ENCODE measurements around the gene TMEM170A. TPM values are rescaled to one million over a fixed set of nuclear protein-coding genes. Genes with fewer than 3 reads are reported as not detected.

TMEM170A gene
- total and polyA plus RNA-seq, 2 of the 13 experiments (the other 11 are each of a cell fraction or from before 2014, with no cell fraction given) = 35.7 to 39.7 TPM

- peaks cover 0 to 3% of the 10 kb centered on the region in 2 experiments; a peak in 2 of 5 replicates for H3K27me3 ChIP-seq (ENCODE audit: control insufficient read depth in 1 of 2, insufficient read depth in 2 of 2, low read length in 2 of 2)
- H4K20me1 ChIP-seq (ENCODE audit: insufficient read depth, low read length) = no peaks in the 10 kb centered on the region
- no peak overlapping the region for H3K9ac ChIP-seq (ENCODE audit: insufficient read depth, low read depth, low read length)
- H3K4me2 ChIP-seq (ENCODE audit: low read depth, low read length) = no peak overlapping the region
- H3K79me2 ChIP-seq (ENCODE audit: insufficient read depth, low read length) = no peaks in the 10 kb centered on the region
- BruUV-seq (replicated peaks) = no TSS peak
- no peaks in the 10 kb centered on the region for H3K9me3 ChIP-seq (ENCODE audit: low read length)
- intact Hi-C loops (cut with micrococcal nuclease; ENCODE audit: unreplicated experiment) = no loop called here
- ChIA-PET POLR2A (no interaction called here), CTCF (ENCODE audit: low intra/inter-chr PET ratio, low total read pairs) (no interaction called here)
- peaks cover 2% of the 10 kb centered on the region for H3K4me1 ChIP-seq (ENCODE audit: insufficient read depth, low read length)
- DNase-seq (ENCODE audit: low spot score) (no peak), FAIRE-seq (no peak), ATAC-seq (no peak)
- no peak overlapping the region for H3K4me3 ChIP-seq (replicated peaks in 1 of 3; ENCODE audit: insufficient read depth in 1 of 3, low read depth in 2 of 3, low read length in 3 of 3)
- no peak overlapping the region for H3K27ac ChIP-seq (ENCODE audit: extremely low read length, insufficient read depth, low read length)
- 89% methylated on average over 46 of the region's 47 CpGs for WGBS (ENCODE audit: low lambda C conversion rate)
- H2AFZ ChIP-seq (ENCODE audit: low read length) = no peak overlapping the region
- no peaks in the 10 kb centered on the region for H3K36me3 ChIP-seq (replicated peaks in 1 of 2; ENCODE audit: control insufficient read depth in 1 of 2, insufficient read depth in 2 of 2, low read length in 2 of 2)
- no peak for TF ChIP-seq ZMYM2 (CRISPR knock-in tag; IDR thresholded peaks at IDR 0.05)
- 0 out of 2 replicates have a peak, but pooled peaks have one; percentile 28 for TF ChIP-seq MNT (IDR thresholded peaks at IDR 0.05)
- in situ Hi-C loops (cut with HindIII; ENCODE audit: extremely low pct_ligation_motif_present, low pct_unique_long_range_greater_than_20kb) = no loop called here
Measured at GRCh38 chr16:75479421-75479990, 15.0 kb upstream of the TMEM170A start.

- no TSS peak for BruUV-seq (replicated peaks)
- no peaks in the 10 kb centered on the region for H4K20me1 ChIP-seq (ENCODE audit: insufficient read depth, low read length)
- intact Hi-C loops (cut with micrococcal nuclease; ENCODE audit: unreplicated experiment) (no loop called here), in situ Hi-C loops (cut with HindIII; ENCODE audit: extremely low pct_ligation_motif_present, low pct_unique_long_range_greater_than_20kb) (no loop called here)
- H3K4me1 ChIP-seq (ENCODE audit: insufficient read depth, low read length) = no peaks in the 10 kb centered on the region
- no peak overlapping the region for H3K4me3 ChIP-seq (replicated peaks in 1 of 3; ENCODE audit: insufficient read depth in 1 of 3, low read depth in 2 of 3, low read length in 3 of 3)
- ATAC-seq = no peak
- peaks cover 0 to 3% of the 10 kb centered on the region in 2 experiments; a peak in 2 of 5 replicates for H3K27me3 ChIP-seq (ENCODE audit: control insufficient read depth in 1 of 2, insufficient read depth in 2 of 2, low read length in 2 of 2)
- H3K9me3 ChIP-seq (ENCODE audit: low read length) = no peaks in the 10 kb centered on the region
- no peaks in the 10 kb centered on the region for H3K79me2 ChIP-seq (ENCODE audit: insufficient read depth, low read length)
- no peak overlapping the region for H3K9ac ChIP-seq (ENCODE audit: insufficient read depth, low read depth, low read length)
- H3K4me2 ChIP-seq (ENCODE audit: low read depth, low read length) = no peak overlapping the region
- no peak overlapping the region for H2AFZ ChIP-seq (ENCODE audit: low read length)
- no peak for FAIRE-seq
- WGBS (ENCODE audit: low lambda C conversion rate) = 87% methylated on average over 72 of the region's 80 CpGs
- no peaks in the 10 kb centered on the region for H3K36me3 ChIP-seq (replicated peaks in 1 of 2; ENCODE audit: control insufficient read depth in 1 of 2, insufficient read depth in 2 of 2, low read length in 2 of 2)
- ChIA-PET CTCF (ENCODE audit: low intra/inter-chr PET ratio, low total read pairs) (no interaction called here), POLR2A (no interaction called here)
- H3K27ac ChIP-seq (ENCODE audit: extremely low read length, insufficient read depth, low read length) = no peak overlapping the region
- no peak for DNase-seq (ENCODE audit: low spot score)
- TF ChIP-seq FOXK1 (CRISPR knock-in tag; IDR thresholded peaks at IDR 0.05; ENCODE audit: borderline replicate concordance, low read depth) (no peak), NFYC (CRISPR knock-in tag; IDR thresholded peaks at IDR 0.05) (no peak), PRDM10 (CRISPR knock-in tag; IDR thresholded peaks at IDR 0.05; ENCODE audit: low read depth) (no peak), KDM2A (CRISPR knock-in tag; IDR thresholded peaks at IDR 0.05; ENCODE audit: borderline replicate concordance, low read depth) (no peak), CEBPB (IDR thresholded peaks at IDR 0.05; ENCODE audit: borderline replicate concordance, low read depth, low read length) (no peak), ATF5 (CRISPR knock-in tag; IDR thresholded peaks at IDR 0.05; ENCODE audit: low read depth) (no peak), KDM3A (CRISPR knock-in tag; IDR thresholded peaks at IDR 0.05; ENCODE audit: low read depth) (no peak)
Measured at GRCh38 chr16:75478480-75479345, 14.2 kb upstream of the TMEM170A start.
